HEK293 (cell line): Measurements from ENCODE around the gene ARHGAP24.

ENCODE experiments used
- CTCF ChIA-PET: fragments of 350-600 bp; formaldehyde crosslinking; extraction: SDS; loops from one replicate; lab custom pipeline; 2021; ENCODE audit warnings: antibody characterized with exemption; lab: Yijun Ruan, JAX
- POLR2A ChIA-PET: fragments of 300-600 bp; formaldehyde crosslinking; extraction: SDS; loops from one replicate; lab custom pipeline; 2020; ENCODE audit warnings: antibody characterized with exemption, inconsistent platforms; lab: Yijun Ruan, JAX
- H3K27ac ChIP-seq: fragments of 200-500 bp; sonication (Bioruptor generic); 2 replicates; pipeline ENCODE4 v1.5.1; 2014; ENCODE audit warnings: low read depth, low read length, control low read depth, inconsistent platforms; ENCODE audit errors: extremely low read depth
- H3K36me3 ChIP-seq, 2 experiments: fragments of 200-500 bp in 1 of 2; sonication (Bioruptor generic) in 1 of 2; 1 replicate in 1 of 2; 2 replicates in 1 of 2; pipeline ENCODE4 v1.5.1; 2014 to 2017; ENCODE audit warnings: inconsistent platforms in 2 of 2, low read length in 2 of 2; ENCODE audit not compliant: control insufficient read depth in 2 of 2, insufficient read depth in 1 of 2
- H3K4me1 ChIP-seq: fragments of 200-500 bp; sonication (Bioruptor generic); 2 replicates; pipeline ENCODE4 v1.5.1; 2014; ENCODE audit warnings: mild to moderate bottlenecking, low read length, inconsistent platforms; ENCODE audit not compliant: control insufficient read depth, insufficient read depth
- H3K4me3 ChIP-seq: 2 replicates; pipeline ENCODE4 v1.5.1; 2011; ENCODE audit warnings: low read depth, mild to moderate bottlenecking, control low read depth, low read length, moderate library complexity
- H3K9me3 ChIP-seq: fragments of 200-500 bp; sonication (Bioruptor generic); 2 replicates; pipeline ENCODE4 v1.5.1; 2014; ENCODE audit warnings: low read depth, low read length, inconsistent platforms; ENCODE audit not compliant: control insufficient read depth, insufficient read depth
- AEBP2 ChIP-seq: fragments of 450-650 bp; formaldehyde crosslinking; IDR thresholded peaks from 2 replicates; pipeline ENCODE4 v1.5.1; 2016; ENCODE audit warnings: missing biosample characterization, missing genetic modification characterization, borderline replicate concordance
- INSM2 ChIP-seq: fragments of 450-650 bp; formaldehyde crosslinking; IDR thresholded peaks from 2 replicates; pipeline ENCODE4 v1.5.1; 2016; ENCODE audit warnings: missing biosample characterization, missing genetic modification characterization
- WT1 ChIP-seq: fragments of 450-650 bp; formaldehyde crosslinking; IDR thresholded peaks from 2 replicates; pipeline ENCODE4 v1.5.1; 2016; ENCODE audit warnings: missing biosample characterization, missing genetic modification characterization
- ZBTB7A ChIP-seq: fragments of 450-650 bp; formaldehyde crosslinking; IDR thresholded peaks from 2 replicates; pipeline ENCODE4 v1.5.1; 2016; ENCODE audit warnings: low read depth, missing biosample characterization, missing genetic modification characterization
- ZFP3 ChIP-seq: fragments of 450-650 bp; formaldehyde crosslinking; IDR thresholded peaks from 2 replicates; pipeline ENCODE4 v1.5.1; 2016; ENCODE audit warnings: low read depth, missing biosample characterization, missing genetic modification characterization
- ZNF155 ChIP-seq: fragments of 450-650 bp; formaldehyde crosslinking; IDR thresholded peaks from 2 replicates; pipeline ENCODE4 v1.5.1; 2016; ENCODE audit warnings: missing biosample characterization, missing genetic modification characterization
- ZNF280D ChIP-seq: fragments of 450-650 bp; formaldehyde crosslinking; IDR thresholded peaks from 2 replicates; pipeline ENCODE4 v1.5.1; 2016; ENCODE audit warnings: missing biosample characterization, missing genetic modification characterization
- ZNF426 ChIP-seq: fragments of 450-650 bp; formaldehyde crosslinking; IDR thresholded peaks from 2 replicates; pipeline ENCODE4 v1.5.1; 2017; ENCODE audit warnings: missing biosample characterization, missing genetic modification characterization, mild to moderate bottlenecking, inconsistent platforms, moderate library complexity
- ZNF518A ChIP-seq: fragments of 450-650 bp; formaldehyde crosslinking; conservative IDR thresholded peaks from 2 replicates; pipeline ENCODE4 v1.5.1; 2016; ENCODE audit warnings: low read depth, missing biosample characterization, missing genetic modification characterization
- ZNF768 ChIP-seq: fragments of 450-650 bp; formaldehyde crosslinking; IDR thresholded peaks from 2 replicates; pipeline ENCODE4 v1.5.1; 2018; ENCODE audit warnings: missing biosample characterization, mild to moderate bottlenecking, missing genetic modification characterization

ARHGAP24 gene

GRCh38 chr4:85595796-85596559 lies 121.0 kb downstream of the ARHGAP24 start (continued):
- no peak for TF ChIP-seq ZNF280D (tag by site-specific recombination)

- CTCF ChIA-PET: interaction anchor here (0.7 kb wide), 1 partner anchor 99 kb away, joined by 3 read pairs; no protein-coding TSS in a partner anchor
- Histone ChIP-seq H3K36me3 (no peaks in the 10 kb centered on the region), H3K4me1 (0 out of 2 replicates have a peak, but pooled peaks cover 2% of the 10 kb centered on the region)
- no peak for TF ChIP-seq ZNF426 (tag by site-specific recombination)
- TF ChIP-seq, all 188 proteins: peak for 0
- POLR2A ChIA-PET: no interaction called here
- no peak overlapping the region for H3K27ac ChIP-seq
- no peak overlapping the region for H3K4me3 ChIP-seq
- H3K9me3 ChIP-seq: no peaks in the 10 kb centered on the region
These were observed 124.0 kb downstream of the ARHGAP24 start for GRCh38 chr4:85598936-85599335.

GRCh38 chr4:85600501-85600900 lies 125.6 kb downstream of the ARHGAP24 start:
- Histone ChIP-seq H3K4me1 (0 out of 2 replicates have a peak, but pooled peaks cover 2% of the 10 kb centered on the region), H3K27ac (no peak overlapping the region), H3K36me3 (no peaks in the 10 kb centered on the region), H3K4me3 (no peak overlapping the region), H3K9me3 (no peaks in the 10 kb centered on the region)
- POLR2A ChIA-PET: no interaction called here
- TF ChIP-seq ZNF518A (tag by site-specific recombination) (no peak), INSM2 (tag by site-specific recombination) (no peak), AEBP2 (tag by site-specific recombination) (no peak), ZBTB7A (tag by site-specific recombination) (no peak), ZNF155 (tag by site-specific recombination) (no peak), ZNF768 (tag by site-specific recombination) (no peak), ZFP3 (tag by site-specific recombination) (no peak), WT1 (tag by site-specific recombination) (no peak)
- CTCF ChIA-PET: no interaction called here
